NOMO-1 treated with DMSO at 0.1 percent for 48 hours (cell line): ENCODE results near the gene CCDC197.

Experiments used
- DNase-seq: peaks from one replicate; lab custom pipeline; 2025; ENCODE audit not compliant: unreplicated experiment; lab: John Stamatoyannopoulos, UW

Gene CCDC197

GRCh38 chr14:93977171-93977570, 19.9 kb upstream of the CCDC197 start:
- no peak for DNase-seq

- DNase-seq: peak; percentile 70
Observed at GRCh38 chr14:93977790-93978581, 19.1 kb upstream of the CCDC197 start.

DNA sequence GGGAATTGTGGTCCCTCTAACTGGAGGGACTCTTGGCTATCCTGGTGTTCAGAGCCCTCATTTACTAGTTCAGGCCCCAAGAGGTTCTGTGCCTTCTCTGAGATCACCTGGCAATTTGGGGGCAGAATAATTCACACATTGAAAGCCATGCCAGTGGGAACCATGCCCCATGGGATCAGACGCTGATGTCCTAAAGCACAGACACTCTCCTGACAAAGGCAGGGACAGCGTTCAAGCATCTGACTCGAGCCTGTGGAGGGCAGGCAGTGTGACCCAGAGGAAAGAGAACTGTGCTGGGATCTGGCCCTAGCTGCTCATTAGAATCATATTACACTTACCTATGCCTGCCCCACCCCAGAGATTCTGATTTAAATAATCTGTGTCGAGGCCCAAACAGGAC, 18.4 kb upstream of the CCDC197 start:
- DNase-seq: no peak

- no peak for DNase-seq
Observed at GRCh38 chr14:93980456-93981201, 16.5 kb upstream of the CCDC197 start.

DNA sequence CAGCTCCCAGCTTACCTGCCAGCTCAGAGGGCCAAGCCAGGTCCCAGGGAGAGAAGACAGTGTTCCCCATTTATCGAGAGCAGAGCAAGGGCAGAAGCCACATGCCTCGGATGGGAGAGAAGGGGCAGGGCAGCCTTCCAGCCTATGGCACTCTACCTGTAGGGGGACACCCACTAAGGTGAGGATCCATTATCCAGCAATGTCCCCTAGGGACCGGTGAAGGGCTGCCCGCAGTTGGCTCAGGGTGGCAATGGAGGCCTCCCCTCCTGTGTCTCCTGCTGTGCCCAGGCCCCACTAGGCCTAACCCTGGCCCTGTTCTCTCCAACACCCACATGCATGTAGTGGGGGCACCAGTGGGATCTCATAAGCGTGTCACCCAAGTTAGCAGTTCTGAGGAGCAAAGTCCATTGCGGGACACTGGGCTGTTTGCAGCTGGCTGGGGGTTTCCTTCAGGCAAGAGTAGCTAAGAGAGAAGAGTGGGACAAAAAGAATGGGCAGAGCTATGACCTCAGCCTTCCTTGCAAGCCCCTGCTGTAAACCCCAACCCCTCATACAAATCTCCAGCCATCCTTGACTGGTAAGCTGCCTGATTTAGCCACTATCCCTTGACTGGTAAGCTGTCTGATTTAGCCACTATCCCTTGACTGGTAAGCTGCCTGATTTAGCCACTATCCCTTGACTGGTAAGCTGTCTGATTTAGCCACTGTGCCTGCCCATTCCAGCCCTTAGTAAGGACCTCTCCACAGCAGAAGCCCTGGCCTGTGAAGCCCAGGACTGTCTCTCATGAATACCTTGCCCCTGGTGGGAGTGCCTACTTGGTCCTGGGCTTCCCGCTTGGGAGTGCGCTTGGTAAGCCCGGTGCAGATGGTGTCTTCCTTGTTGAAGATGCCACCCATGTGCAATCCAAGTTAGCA, 15.5 kb upstream of the CCDC197 start:
- no peak for DNase-seq

- DNase-seq: no peak
Observed at GRCh38 chr14:93982230-93983007, 14.7 kb upstream of the CCDC197 start.

GRCh38 chr14:93984070-93984469, 13.0 kb upstream of the CCDC197 start:
- no peak for DNase-seq

DNA sequence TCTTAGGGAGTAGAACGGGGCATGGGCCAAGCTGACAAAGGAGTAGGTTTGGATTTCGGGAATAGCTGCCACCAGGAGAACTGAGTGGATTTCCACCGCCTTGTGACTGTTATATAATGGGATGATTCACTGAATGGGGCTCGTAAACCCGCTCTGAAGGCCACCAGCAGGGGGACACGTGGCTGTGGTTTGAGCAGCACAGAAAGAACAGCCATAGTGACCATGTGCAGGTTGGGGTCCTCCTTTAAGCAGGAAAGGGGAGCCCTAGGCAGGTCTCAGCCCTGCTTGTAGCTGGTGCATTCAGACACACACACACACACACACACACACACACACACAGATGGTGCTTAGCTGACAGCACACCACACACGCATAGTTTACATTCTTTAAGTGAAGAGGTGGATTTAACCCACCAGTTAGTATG, 12.1 kb upstream of the CCDC197 start:
- no peak for DNase-seq

DNA sequence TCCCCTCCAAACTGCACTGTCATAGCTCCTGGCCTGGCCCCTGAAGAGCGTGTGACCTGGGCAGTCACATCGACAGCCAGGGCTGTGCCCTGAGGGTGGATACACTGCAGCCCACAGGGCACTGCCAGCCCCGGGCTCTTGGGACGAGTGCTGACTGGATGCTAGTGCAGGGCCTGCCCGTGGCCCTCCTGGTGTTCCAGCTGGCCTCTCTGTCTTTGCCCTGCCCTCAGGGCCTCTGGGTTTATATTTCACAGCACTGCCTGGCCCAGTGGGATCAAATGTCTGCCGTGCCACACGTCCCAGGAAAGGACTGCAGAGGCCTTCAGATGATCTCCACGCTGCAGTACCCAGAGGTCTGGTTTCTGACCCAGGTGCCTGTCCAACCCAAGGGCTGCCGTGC, 10.1 kb upstream of the CCDC197 start:
- no peak for DNase-seq

- DNase-seq: no peak
Observed at GRCh38 chr14:93987376-93987775, 9.7 kb upstream of the CCDC197 start.

DNA sequence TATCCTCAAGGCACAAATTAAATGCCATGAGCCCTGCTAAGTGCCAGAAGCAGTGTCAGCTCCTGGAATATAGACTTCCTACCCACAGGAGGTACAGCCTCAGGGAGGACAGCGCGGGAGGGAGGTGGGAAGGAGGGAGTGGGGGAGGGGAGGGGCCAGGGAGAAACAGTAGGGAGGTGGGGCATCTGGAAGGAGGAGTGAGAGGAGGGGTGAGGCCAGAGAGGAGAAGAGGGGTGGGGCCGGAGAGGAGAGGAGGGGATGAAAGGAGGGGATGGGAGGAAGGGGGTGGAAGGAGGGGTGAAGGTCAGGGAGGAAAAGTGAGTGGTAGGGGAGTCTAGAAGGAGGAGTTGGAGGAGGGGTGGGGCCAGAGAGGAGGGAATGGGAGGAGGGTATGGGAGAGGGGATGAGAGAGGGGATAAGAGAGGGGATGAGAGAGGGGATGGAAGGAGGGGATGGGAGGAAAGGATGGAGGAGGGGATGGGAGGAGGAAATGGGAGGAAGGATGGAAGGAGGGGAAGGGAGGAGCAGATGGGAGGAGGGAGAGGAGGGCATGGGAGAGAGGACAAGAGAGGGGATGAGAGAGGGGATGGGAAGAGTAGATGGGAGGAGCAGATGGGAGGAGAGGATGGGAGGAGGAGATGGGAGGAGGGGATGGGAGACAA, 9.2 kb upstream of the CCDC197 start:
- DNase-seq: no peak

- DNase-seq: peak; percentile 59
Observed at GRCh38 chr14:93989939-93990338, 7.2 kb upstream of the CCDC197 start.

- DNase-seq: no peak
Observed at GRCh38 chr14:93991212-93991611, 5.9 kb upstream of the CCDC197 start.

GRCh38 chr14:93991649-93992048, 5.5 kb upstream of the CCDC197 start:
- no peak for DNase-seq

DNA sequence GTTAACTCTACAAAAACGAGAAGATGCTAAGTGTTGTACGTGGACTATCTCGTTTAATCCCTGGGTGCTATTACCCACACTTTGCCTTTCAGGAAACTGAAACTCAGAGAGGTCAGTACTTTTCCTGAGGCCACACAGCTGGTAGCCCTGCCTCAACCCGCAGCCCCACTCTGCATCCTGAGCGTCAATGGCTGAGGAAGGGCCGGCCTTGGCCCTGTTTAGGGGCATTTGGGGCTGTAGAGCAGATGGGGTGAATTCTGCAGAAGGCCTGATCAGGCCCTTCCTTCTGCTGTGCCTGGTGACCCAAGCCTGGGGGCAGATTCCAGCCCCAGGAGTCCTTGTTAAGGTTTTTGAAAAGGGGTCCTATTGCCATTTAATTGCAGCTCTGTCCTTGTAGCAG, 3.7 kb upstream of the CCDC197 start:
- DNase-seq: no peak

DNA sequence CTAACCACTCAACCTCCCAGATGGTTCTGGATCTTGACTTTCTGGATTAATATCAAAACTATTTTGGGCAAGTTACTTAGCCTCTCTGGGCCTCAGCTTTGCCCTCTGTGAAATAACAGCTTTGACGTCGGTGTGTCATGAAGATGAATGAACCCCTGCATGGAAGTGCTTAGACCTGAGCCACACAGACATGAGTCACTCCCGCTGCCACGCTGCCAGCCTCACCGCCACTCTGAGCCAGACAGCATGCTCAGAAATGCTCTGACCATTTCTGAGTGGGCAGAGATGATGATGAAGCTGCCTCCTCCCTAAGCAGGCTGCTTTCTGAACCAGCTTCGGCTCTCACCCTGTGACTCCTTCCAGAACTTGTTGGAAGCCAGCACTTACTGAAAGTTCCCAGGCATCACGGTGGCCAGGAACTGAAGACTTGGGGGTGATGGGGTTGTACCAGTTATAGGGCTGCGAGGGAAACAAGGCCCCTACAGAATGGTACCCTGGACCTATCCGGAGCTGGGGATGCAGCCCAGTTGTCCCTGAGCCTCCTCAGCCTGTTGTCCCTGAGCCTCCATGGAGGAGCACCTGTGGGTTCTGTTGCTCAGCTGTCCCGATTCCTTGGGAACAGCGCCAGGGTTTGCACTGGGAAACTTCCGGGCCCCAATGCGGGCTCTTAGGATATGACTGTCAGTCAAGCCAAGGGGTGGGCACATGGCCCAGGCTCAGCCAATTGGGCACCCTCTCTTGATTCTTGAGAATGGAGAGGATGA, 2.0 kb upstream of the CCDC197 start:
- DNase-seq: peak; percentile 12

DNA sequence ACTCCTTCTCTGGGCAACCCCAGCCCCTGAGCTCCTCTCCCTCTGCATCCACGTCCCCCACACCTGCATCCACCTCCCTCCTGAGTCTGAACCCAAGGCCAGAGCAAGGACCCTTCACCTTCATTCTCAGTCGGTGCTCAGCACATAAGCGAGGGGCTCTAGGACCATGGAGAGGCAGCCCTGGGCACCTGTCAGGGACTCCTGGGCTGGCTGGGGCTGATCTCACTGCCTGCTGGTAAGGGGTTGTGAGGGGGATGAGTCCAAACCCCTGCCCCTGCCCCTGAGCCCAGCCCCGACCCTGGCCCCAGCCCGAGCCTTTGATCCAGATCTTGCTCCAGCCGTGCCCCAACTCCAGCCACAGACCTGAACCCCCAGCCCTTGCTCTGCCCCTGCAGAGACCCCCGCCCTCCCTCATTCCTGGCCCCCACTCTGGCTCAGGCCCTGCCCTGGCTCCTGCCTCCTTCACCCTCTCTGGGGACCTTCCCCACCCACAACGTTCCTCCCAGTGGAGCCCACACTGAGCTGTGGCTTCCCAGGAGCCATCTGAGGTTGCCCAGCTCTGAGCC, 888 bp upstream of the CCDC197 start:
- no peak for DNase-seq

- DNase-seq: no peak
Observed at GRCh38 chr14:93997916-93998870, 1.1 kb downstream of the CCDC197 start.
